Spleen (tissue), 7 donors: ENCODE results near the gene DNAH10.

Source experiments
- CTCF ChIP-seq, 11 experiments: fragments of 200-600 bp in 7 of 11; fragments of 450-650 bp in 4 of 11; sonication (generic) in 4 of 11; IDR thresholded peaks in 8 of 11; conservative IDR thresholded peaks in 3 of 11; 1 replicate in 7 of 11; 2 replicates in 4 of 11; pipeline versions ENCODE4 v1.4.0 to v1.8.0; 2016 to 2021; ENCODE audit warnings: antibody characterized with exemption in 11 of 11, inconsistent platforms in 4 of 11, mild to moderate bottlenecking in 1 of 11
- POLR2A ChIP-seq, 3 donors: fragments of 450-650 bp; IDR thresholded peaks; one replicate each; pipeline ENCODE4 v1.5.1; 2017; ENCODE audit warnings: antibody characterized with exemption in 3 of 3, mild to moderate bottlenecking in 1 of 3
- POLR2AphosphoS5 ChIP-seq, 3 donors: sonication (generic); formaldehyde crosslinking; IDR thresholded peaks; one replicate each; pipeline ENCODE4 v1.5.1; 2017; ENCODE audit warnings: antibody characterized with exemption in 3 of 3
- donor health status: DM: no; HTN: no; CAD: no; lungs with moderate emphysema.
- donor health status: DM: no; HTN: no; CAD: no.
- donor health status: DM: no; HTN: no; CAD: no.

- TF ChIP-seq CTCF (IDR thresholded peaks at IDR 0.05 in 8 of 11, conservative IDR thresholded peaks at IDR 0.05 in 3 of 11) (no peak), POLR2A (IDR thresholded peaks at IDR 0.05) (no peak), POLR2AphosphoS5 (IDR thresholded peaks at IDR 0.05) (no peak)
Measured at GRCh38 chr12:123912415-123913380, 150.6 kb downstream of the DNAH10 start.
